DND-41 (cell line): ENCODE results near the gene MPHOSPH8.

ENCODE experiments used
- CTCF ChIP-seq: IDR thresholded peaks from 2 replicates; pipeline ENCODE4 v1.5.1; 2012; ENCODE audit warnings: borderline replicate concordance, low read length, moderate library complexity, mild to moderate bottlenecking; ENCODE audit not compliant: poor library complexity, severe bottlenecking; ENCODE audit errors: extremely low read depth
- EZH2 ChIP-seq: IDR thresholded peaks from 3 replicates; pipeline ENCODE4 v1.6.1; 2012; ENCODE audit warnings: borderline replicate concordance, low read depth, mild to moderate bottlenecking, moderate library complexity, low read length, inconsistent platforms; ENCODE audit not compliant: severe bottlenecking

GRCh38 chr13:19685437-19685836 is 52.0 kb downstream of the MPHOSPH8 start:
- TF ChIP-seq CTCF (no peak), EZH2 (no peak)
